ENCODE data around the gene NMB.

DNA sequence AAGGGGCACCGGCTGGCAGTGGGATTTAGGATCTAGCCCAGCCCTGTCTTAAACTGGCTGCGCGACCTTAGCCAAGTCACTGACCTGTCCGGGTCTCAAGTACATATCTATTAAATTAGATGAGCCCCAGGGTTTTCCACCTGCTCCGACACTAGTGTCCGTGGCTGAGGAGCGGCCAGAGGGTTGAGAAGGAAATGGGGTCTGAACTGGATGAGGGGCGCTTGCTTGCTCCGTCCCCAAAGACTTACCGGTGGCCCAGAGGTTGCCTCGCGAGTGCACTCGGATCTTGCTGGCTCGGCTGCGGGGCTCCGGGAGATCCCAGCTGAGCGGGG, 285 bp downstream of the NMB start:
- TF ChIP-seq, protein P1, sequence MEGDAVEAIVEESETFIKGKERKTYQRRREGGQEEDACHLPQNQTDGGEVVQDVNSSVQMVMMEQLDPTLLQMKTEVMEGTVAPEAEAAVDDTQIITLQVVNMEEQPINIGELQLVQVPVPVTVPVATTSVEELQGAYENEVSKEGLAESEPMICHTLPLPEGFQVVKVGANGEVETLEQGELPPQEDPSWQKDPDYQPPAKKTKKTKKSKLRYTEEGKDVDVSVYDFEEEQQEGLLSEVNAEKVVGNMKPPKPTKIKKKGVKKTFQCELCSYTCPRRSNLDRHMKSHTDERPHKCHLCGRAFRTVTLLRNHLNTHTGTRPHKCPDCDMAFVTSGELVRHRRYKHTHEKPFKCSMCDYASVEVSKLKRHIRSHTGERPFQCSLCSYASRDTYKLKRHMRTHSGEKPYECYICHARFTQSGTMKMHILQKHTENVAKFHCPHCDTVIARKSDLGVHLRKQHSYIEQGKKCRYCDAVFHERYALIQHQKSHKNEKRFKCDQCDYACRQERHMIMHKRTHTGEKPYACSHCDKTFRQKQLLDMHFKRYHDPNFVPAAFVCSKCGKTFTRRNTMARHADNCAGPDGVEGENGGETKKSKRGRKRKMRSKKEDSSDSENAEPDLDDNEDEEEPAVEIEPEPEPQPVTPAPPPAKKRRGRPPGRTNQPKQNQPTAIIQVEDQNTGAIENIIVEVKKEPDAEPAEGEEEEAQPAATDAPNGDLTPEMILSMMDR (conservative IDR thresholded peaks at IDR 0.05 in 1 of 2, IDR thresholded peaks at IDR 0.05 in 1 of 2; ENCODE audit: low read depth in 1 of 2, low read length in 2 of 2): no peak
- TF ChIP-seq EZH2 (IDR thresholded peaks at IDR 0.05; ENCODE audit: low read length, missing control alignments): no peak

All from fibroblast of lung (primary cell).